NCI-H187 (cell line): Measurements from ENCODE around the gene LRRC66.

Experiments
- DNase-seq, 2 experiments: peaks; one replicate each; lab custom pipeline; 2025; lab: John Stamatoyannopoulos, UW

Gene LRRC66

GRCh38 chr4:52010986-52011385 is 9.2 kb downstream of the LRRC66 start:
- no peak for DNase-seq

GRCh38 chr4:52006887-52007286 is 13.3 kb downstream of the LRRC66 start:
- DNase-seq, result no peak

- DNase-seq, result no peak
Observed at GRCh38 chr4:52005604-52006273, 14.4 kb downstream of the LRRC66 start.

- no peak for DNase-seq
Observed at GRCh38 chr4:52004414-52004813, 15.7 kb downstream of the LRRC66 start.

- no peak for DNase-seq
Observed at GRCh38 chr4:52001616-52002015, 18.5 kb downstream of the LRRC66 start.

- no peak for DNase-seq
Observed at GRCh38 chr4:51999250-51999649, 20.9 kb downstream of the LRRC66 start.

GRCh38 chr4:51998837-51999236 is 21.3 kb downstream of the LRRC66 start:
- no peak for DNase-seq

- DNase-seq, result no peak
Observed at GRCh38 chr4:51997647-51998046, 22.5 kb downstream of the LRRC66 start.

GRCh38 chr4:51995647-51996220 is 24.4 kb downstream of the LRRC66 start:
- no peak for DNase-seq

- no peak for DNase-seq
Observed at GRCh38 chr4:51965862-51966261, 54.3 kb downstream of the LRRC66 start.

- DNase-seq, result no peak
Observed at GRCh38 chr4:51963841-51964517, 56.2 kb downstream of the LRRC66 start.

GRCh38 chr4:51960486-51960885 is 59.7 kb downstream of the LRRC66 start:
- no peak for DNase-seq

- no peak for DNase-seq
Observed at GRCh38 chr4:51958199-51958968, 61.8 kb downstream of the LRRC66 start.
